Esophagus squamous epithelium (tissue), 5 donors: ENCODE data around the gene WDR74. TPM values are rescaled to one million over a fixed set of nuclear protein-coding genes. Genes with fewer than 3 reads are reported as not detected.
A peak's percentile ranks its signal among the peaks of the same experiment; 100 is the strongest.

Experiments used
- DNase-seq: peaks from one replicate; lab custom pipeline; 2025; lab: John Stamatoyannopoulos, UW
- H3K27ac ChIP-seq, 4 donors: fragments of 200-600 bp; sonication (generic); one replicate each; pipeline ENCODE4 v1.5.1; 2016 to 2019; ENCODE audit warnings: mild to moderate bottlenecking in 1 of 4
- H3K27me3 ChIP-seq, 4 donors: fragments of 200-600 bp; sonication (generic); 1 replicate in 3 of 4; 2 replicates in 1 of 4; pipeline versions ENCODE4 v1.5.1 to v1.6.0; 2017 to 2021; ENCODE audit warnings: antibody characterized with exemption in 1 of 4
- H3K36me3 ChIP-seq, 3 donors: fragments of 200-600 bp; sonication (generic); one replicate each; pipeline ENCODE4 v1.5.1; 2016 to 2019
- H3K4me1 ChIP-seq, 3 donors: fragments of 200-600 bp; sonication (generic); one replicate each; pipeline ENCODE4 v1.5.1; 2017 to 2019
- H3K4me3 ChIP-seq, 4 donors: fragments of 200-600 bp; sonication (generic); 1 replicate in 3 of 4; 2 replicates in 1 of 4; pipeline ENCODE4 v1.5.1; 2016 to 2019; ENCODE audit warnings: mild to moderate bottlenecking in 2 of 4, moderate library complexity in 1 of 4
- H3K9me3 ChIP-seq, 3 donors: fragments of 200-600 bp; sonication (generic); one replicate each; pipeline ENCODE4 v1.5.1; 2016 to 2019
- CTCF ChIP-seq, 6 experiments: fragments of 450-650 bp in 4 of 6; fragments of 200-600 bp in 2 of 6; sonication (generic) in 2 of 6; IDR thresholded peaks; one replicate each; pipeline ENCODE4 v1.5.1; 2016 to 2019; ENCODE audit warnings: antibody characterized with exemption in 6 of 6, mild to moderate bottlenecking in 4 of 6, moderate library complexity in 4 of 6
- POLR2A ChIP-seq, 4 donors: fragments of 450-650 bp; IDR thresholded peaks; one replicate each; pipeline ENCODE4 v1.6.1; 2017; ENCODE audit warnings: antibody characterized with exemption in 4 of 4, mild to moderate bottlenecking in 4 of 4, moderate library complexity in 3 of 4
- WGBS, 2 donors: methylation state at CpG; one replicate each; pipeline ENCODE4 v1.1.5; 2018; 5-methylcytosine and 5-hydroxymethylcytosine counted together
- intact Hi-C: fragments of 100-400 bp; cut with DNase I; formaldehyde crosslinking; loops from one replicate; pipeline ENCODE4 v1.15.0; 2022
- total RNA-seq, 4 donors: library from RNA; depleted of rRNA; stranded (reverse); fragments of >200 nt; gene quantifications; one replicate each; pipeline ENCODE4 v1.1.0, GENCODE V29; 2016
- donor health status: DM: yes; HTN: yes; CAD: no.

WDR74 gene
- total RNA-seq, 4 donors from 2014 or later = 31.7 to 74.0 (median 44.3) TPM

GRCh38 chr11:62883673-62884072 lies 44.3 kb upstream of the WDR74 start:
- no peak for DNase-seq
- 40 to 60% methylated on average over 3 of the region's 3 CpGs for WGBS, 2 donors
- peaks cover 45 to 67% (median 64%) of the 10 kb centered on the region in 3 donors for H3K36me3 ChIP-seq
- H3K27me3 ChIP-seq = no peaks in the 10 kb centered on the region
- TF ChIP-seq CTCF (IDR thresholded peaks at IDR 0.05) (no peak), POLR2A (IDR thresholded peaks at IDR 0.05) (no peak)
- peak overlapping the region; percentile 36 to 100 (median 98) for H3K27ac ChIP-seq
- intact Hi-C loops = loop anchor here (5.0 kb wide), 1 partner anchor 96 kb away; the partner anchor contains the start of gene TMEM179B
- no peaks in the 10 kb centered on the region for H3K9me3 ChIP-seq
- H3K4me3 ChIP-seq = peak overlapping the region in 2 of 4 donors; percentile 74 to 93
- H3K4me1 ChIP-seq = peaks cover 44 to 88% (median 50%) of the 10 kb centered on the region in 3 donors

DNA sequence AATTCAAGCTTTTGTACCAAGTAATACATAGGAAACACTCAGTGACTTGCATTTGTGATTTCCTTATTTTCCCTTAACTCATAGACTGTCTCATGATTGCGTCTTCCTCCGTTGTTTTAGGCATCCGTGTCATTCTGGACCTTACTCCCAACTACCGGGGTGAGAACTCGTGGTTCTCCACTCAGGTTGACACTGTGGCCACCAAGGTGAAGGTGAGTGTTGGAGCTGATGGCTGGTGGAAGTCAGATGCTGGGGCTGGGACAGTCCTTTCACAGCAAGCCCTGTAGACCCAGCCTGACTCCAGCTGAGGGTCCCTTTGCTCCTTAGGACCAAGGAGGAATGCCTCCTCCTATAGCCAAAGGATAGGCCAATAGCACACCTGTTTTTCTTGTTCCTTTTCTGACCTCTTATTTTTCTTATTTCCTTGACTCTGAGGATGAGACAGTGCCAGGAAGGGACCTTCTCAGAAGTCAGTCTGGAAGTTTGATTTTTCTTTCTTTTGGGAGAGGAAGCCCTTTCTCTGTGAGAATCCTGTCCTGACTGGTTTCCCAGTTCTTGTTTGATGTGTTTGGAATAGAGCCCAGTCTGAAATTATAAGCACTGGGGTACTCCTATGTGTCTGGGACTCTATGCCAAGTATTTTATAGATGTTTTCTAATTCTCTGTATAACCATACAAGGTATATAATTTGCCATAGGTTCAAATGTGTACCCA lies 43.6 kb upstream of the WDR74 start:
- H3K36me3 ChIP-seq = peaks cover 38 to 60% (median 57%) of the 10 kb centered on the region in 3 donors
- intact Hi-C loops = loop anchor here (5.0 kb wide), 1 partner anchor 96 kb away; the partner anchor contains the start of gene TMEM179B
- TF ChIP-seq CTCF (IDR thresholded peaks at IDR 0.05) = no peak
- no peak for TF ChIP-seq POLR2A (IDR thresholded peaks at IDR 0.05)
- H3K9me3 ChIP-seq = no peaks in the 10 kb centered on the region
- peak overlapping the region; percentile 95 to 100 (median 98) for H3K27ac ChIP-seq
- peak overlapping the region; percentile 74 to 99 (median 86) for H3K4me3 ChIP-seq
- no peak for DNase-seq
- WGBS, 2 donors = 27 to 45% methylated on average over 5 of the region's 5 CpGs
- H3K27me3 ChIP-seq = no peaks in the 10 kb centered on the region
- H3K4me1 ChIP-seq = peaks cover 44 to 88% (median 51%) of the 10 kb centered on the region in 3 donors

GRCh38 chr11:62882431-62882749 lies 43.0 kb upstream of the WDR74 start:
- Histone ChIP-seq H3K4me3 (peak overlapping the region; percentile 74 to 99 (median 86)), H3K27ac (peak overlapping the region; percentile 95 to 100 (median 98)), H3K36me3 (peaks cover 36 to 54% (median 51%) of the 10 kb centered on the region in 3 donors), H3K4me1 (peaks cover 44 to 88% (median 51%) of the 10 kb centered on the region in 3 donors), H3K27me3 (no peaks in the 10 kb centered on the region), H3K9me3 (no peaks in the 10 kb centered on the region)
- no peak for TF ChIP-seq POLR2A (IDR thresholded peaks at IDR 0.05)
- no peak for TF ChIP-seq CTCF (IDR thresholded peaks at IDR 0.05)
- WGBS, 2 donors = 14 to 19% methylated on average over 6 of the region's 6 CpGs
- intact Hi-C loops = loop anchor here (5.0 kb wide), 1 partner anchor 95 kb away; the partner anchor contains the start of gene TMEM179B
- DNase-seq = no peak

- Histone ChIP-seq H3K27ac (peak overlapping the region; percentile 95 to 100 (median 98)), H3K9me3 (no peaks in the 10 kb centered on the region), H3K4me1 (peaks cover 44 to 88% (median 49%) of the 10 kb centered on the region in 3 donors), H3K27me3 (no peaks in the 10 kb centered on the region), H3K36me3 (peaks cover 30 to 48% (median 46%) of the 10 kb centered on the region in 3 donors), H3K4me3 (peak overlapping the region; percentile 74 to 99 (median 86))
- no peak for TF ChIP-seq CTCF (IDR thresholded peaks at IDR 0.05)
- TF ChIP-seq POLR2A (IDR thresholded peaks at IDR 0.05) = peak in 1 of 4 donors; percentile 7
- 1 to 2% methylated on average over 8 to 12 of the region's 21 CpGs for WGBS, 2 donors
- peak; percentile 80 for DNase-seq
- intact Hi-C loops = loop anchor here (5.0 kb wide), 1 partner anchor 95 kb away; the partner anchor contains the start of gene TMEM179B
These were observed 42.4 kb upstream of the WDR74 start for GRCh38 chr11:62881579-62882430.
